ENCODE data around the gene SULT4A1.

SULT4A1 gene

GRCh38 chr22:43883012-43883661, 20.8 kb upstream of the SULT4A1 start:
- TF ChIP-seq, protein P1, sequence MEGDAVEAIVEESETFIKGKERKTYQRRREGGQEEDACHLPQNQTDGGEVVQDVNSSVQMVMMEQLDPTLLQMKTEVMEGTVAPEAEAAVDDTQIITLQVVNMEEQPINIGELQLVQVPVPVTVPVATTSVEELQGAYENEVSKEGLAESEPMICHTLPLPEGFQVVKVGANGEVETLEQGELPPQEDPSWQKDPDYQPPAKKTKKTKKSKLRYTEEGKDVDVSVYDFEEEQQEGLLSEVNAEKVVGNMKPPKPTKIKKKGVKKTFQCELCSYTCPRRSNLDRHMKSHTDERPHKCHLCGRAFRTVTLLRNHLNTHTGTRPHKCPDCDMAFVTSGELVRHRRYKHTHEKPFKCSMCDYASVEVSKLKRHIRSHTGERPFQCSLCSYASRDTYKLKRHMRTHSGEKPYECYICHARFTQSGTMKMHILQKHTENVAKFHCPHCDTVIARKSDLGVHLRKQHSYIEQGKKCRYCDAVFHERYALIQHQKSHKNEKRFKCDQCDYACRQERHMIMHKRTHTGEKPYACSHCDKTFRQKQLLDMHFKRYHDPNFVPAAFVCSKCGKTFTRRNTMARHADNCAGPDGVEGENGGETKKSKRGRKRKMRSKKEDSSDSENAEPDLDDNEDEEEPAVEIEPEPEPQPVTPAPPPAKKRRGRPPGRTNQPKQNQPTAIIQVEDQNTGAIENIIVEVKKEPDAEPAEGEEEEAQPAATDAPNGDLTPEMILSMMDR (IDR thresholded peaks at IDR 0.05; ENCODE audit: extremely low read depth, insufficient read depth, missing control alignments): peak; percentile 83
- peak; percentile 87 for DNase-seq (ENCODE audit: low spot score)
- in situ Hi-C loops (cut with MboI; ENCODE audit: low pct_unique_long_range_greater_than_20kb, low sequenced_read_pairs, unreplicated experiment): no loop called here

DNA sequence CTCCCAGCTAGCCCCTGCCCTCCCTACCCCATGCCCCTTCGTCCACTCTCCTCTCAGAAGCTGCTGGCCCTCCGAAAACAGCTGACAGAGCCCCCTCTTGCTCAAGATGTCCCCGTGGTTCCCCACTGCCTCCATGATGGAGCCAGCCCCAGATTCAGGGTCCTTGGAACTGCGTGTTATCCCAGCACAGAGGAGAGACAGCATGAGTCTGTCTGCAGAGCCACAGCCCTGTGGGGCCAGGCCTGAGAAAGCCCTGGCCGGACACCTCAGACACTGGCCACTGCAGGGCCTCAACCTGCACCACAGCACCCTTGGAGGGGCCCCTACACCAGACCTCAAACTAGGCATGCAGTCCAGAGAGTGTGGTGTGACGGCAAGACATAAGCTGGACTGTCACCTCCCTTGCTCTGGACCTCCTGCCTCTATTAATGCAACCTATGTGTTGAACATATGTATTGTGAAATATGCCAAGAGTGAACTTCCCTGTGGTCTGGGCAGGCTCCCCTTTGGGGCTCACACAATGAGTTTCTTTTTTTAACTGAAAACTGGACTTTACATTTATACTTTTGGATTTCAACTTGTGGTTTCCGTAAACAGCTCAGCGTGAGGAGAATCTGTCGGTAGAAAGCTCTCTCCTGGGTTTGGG, 19.9 kb upstream of the SULT4A1 start:
- TF ChIP-seq, protein P1 (IDR thresholded peaks at IDR 0.05; ENCODE audit: extremely low read depth, insufficient read depth, missing control alignments): no peak
- DNase-seq (ENCODE audit: low spot score): no peak

DNA sequence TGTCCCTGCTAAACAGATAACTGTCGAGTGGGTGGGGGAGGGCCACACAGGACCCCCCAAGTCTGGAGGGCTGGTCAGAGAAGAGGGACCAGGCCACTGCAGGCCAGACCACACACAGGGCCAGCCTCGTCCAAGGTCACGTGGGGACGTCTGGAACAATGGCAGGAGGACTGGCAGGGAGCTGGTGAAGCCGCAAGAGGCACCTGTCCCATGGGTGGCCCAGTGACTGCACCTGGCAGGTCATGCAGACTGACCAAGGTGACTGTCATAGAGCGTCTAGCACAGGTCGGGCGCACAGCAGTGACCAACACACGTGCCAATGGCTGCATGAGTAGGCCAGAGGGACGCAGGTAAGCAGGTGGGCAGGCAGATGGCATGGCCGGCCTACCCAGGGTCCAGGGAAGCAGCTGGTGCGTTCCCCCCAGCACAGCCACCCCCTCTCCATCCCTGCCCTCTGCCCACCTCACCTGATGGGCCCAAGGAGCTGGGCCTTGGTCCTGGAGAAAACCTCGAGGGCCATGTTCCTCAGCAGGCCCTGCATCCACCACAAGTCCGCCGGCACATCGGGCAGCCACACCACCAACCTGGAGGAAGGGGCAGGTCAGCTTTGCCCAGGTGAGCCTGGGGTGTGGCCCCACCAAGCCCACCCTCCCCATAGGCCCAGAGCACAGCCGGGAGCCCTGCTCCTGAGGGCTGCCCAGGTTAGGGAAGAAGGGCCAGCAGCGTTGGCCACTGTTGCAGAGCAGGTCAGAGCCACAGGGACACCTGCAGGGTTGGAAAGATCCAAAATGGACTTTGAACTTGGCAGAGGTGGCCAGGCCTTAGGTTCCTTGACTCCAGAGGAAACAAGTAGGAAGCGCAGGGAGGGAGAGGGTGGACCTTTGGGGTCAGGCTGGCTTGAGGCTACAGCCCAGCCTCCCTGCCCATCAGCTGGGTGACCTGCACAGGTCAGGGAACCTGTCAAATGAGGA, 19.1 kb upstream of the SULT4A1 start:
- in situ Hi-C loops (cut with MboI; ENCODE audit: low pct_unique_long_range_greater_than_20kb, low sequenced_read_pairs, unreplicated experiment): no loop called here
- TF ChIP-seq, protein P1 (IDR thresholded peaks at IDR 0.05; ENCODE audit: extremely low read depth, insufficient read depth, missing control alignments): no peak
- no peak for DNase-seq (ENCODE audit: low spot score)

More for the DNA sequence above, 19.9 kb upstream of the SULT4A1 start:
- in situ Hi-C loops (cut with MboI; ENCODE audit: low pct_unique_long_range_greater_than_20kb, low sequenced_read_pairs, unreplicated experiment): no loop called here

- TF ChIP-seq, protein P1 (IDR thresholded peaks at IDR 0.05; ENCODE audit: extremely low read depth, insufficient read depth, missing control alignments): no peak
- in situ Hi-C loops (cut with MboI; ENCODE audit: low pct_unique_long_range_greater_than_20kb, low sequenced_read_pairs, unreplicated experiment): no loop called here
- no peak for DNase-seq (ENCODE audit: low spot score)
Measured at GRCh38 chr22:43880541-43880991, 18.3 kb upstream of the SULT4A1 start.

- in situ Hi-C loops (cut with MboI; ENCODE audit: low pct_unique_long_range_greater_than_20kb, low sequenced_read_pairs, unreplicated experiment): no loop called here
- no peak for DNase-seq (ENCODE audit: low spot score)
- TF ChIP-seq, protein P1 (IDR thresholded peaks at IDR 0.05; ENCODE audit: extremely low read depth, insufficient read depth, missing control alignments): no peak
Measured at GRCh38 chr22:43879901-43880540, 17.7 kb upstream of the SULT4A1 start.

Data from GM13977 (cell line).